Measurements from ENCODE around the gene TTLL9.

- TF ChIP-seq POLR2A (IDR thresholded peaks at IDR 0.05) (peak in 1 of 2 donors; percentile 10), CTCF (IDR thresholded peaks at IDR 0.05) (no peak)
Measured at GRCh38 chr20:31869942-31870725, at the start of gene TTLL9, which contains the start of gene DUSP15.

Measured in adrenal gland (tissue), 5 donors.